Fibroblast of pulmonary artery (primary cell): ENCODE results near the gene PIAS1.

Experiments
- DNase-seq: peaks from one replicate; pipeline ENCODE4 v3.0.0-alpha.2; 2010; ENCODE audit warnings: low read depth
- H3K4me3 ChIP-seq: replicated peaks from 2 replicates; pipeline ENCODE4 v1.5.1; 2011; ENCODE audit warnings: low read depth, mild to moderate bottlenecking, control low read depth, low read length, moderate library complexity
- CTCF ChIP-seq: IDR thresholded peaks from 2 replicates; pipeline ENCODE4 v1.5.1; 2011; ENCODE audit warnings: mild to moderate bottlenecking, control low read depth, low read length, inconsistent platforms; ENCODE audit errors: missing control alignments

The PIAS1 gene

GRCh38 chr15:68047826-68048225 is 6.3 kb upstream of the PIAS1 start:
- no peak for DNase-seq
- TF ChIP-seq CTCF, result no peak
- H3K4me3 ChIP-seq, result no peak overlapping the region

- peak; percentile 11 for TF ChIP-seq CTCF
- no peak for DNase-seq
- no peak overlapping the region for H3K4me3 ChIP-seq
Observed at GRCh38 chr15:68051109-68051508, 3.0 kb upstream of the PIAS1 start.

GRCh38 chr15:68051907-68052306 is 2.2 kb upstream of the PIAS1 start:
- no peak overlapping the region for H3K4me3 ChIP-seq
- no peak for TF ChIP-seq CTCF
- no peak for DNase-seq

- no peak for TF ChIP-seq CTCF
- no peak for DNase-seq
- no peak overlapping the region for H3K4me3 ChIP-seq
Observed at GRCh38 chr15:68052431-68052830, 1.7 kb upstream of the PIAS1 start.

- DNase-seq, result no peak
- no peak for TF ChIP-seq CTCF
- no peak overlapping the region for H3K4me3 ChIP-seq
Observed at GRCh38 chr15:68053001-68053400, 1.1 kb upstream of the PIAS1 start.

GRCh38 chr15:68054628-68055223 is 611 bp downstream of the PIAS1 start:
- H3K4me3 ChIP-seq, result peak overlapping the region; percentile 90
- DNase-seq, result no peak
- TF ChIP-seq CTCF, result no peak

- peak overlapping the region; percentile 90 for H3K4me3 ChIP-seq
- no peak for TF ChIP-seq CTCF
- peak; percentile 51 for DNase-seq
Observed at GRCh38 chr15:68055224-68055705, 1.1 kb downstream of the PIAS1 start.
